HL-60 (cell line): ENCODE data around the gene IL18BP.

Experiments used
- GABPA ChIP-seq: IDR thresholded peaks from 2 replicates; pipeline ENCODE4 v1.6.1; 2012; ENCODE audit warnings: low read depth
- POLR2AphosphoS5 ChIP-seq: IDR thresholded peaks from 2 replicates; pipeline ENCODE4 v1.6.1; 2012; ENCODE audit warnings: low read depth
- TF ChIP-seq, protein P1 (sequence below): IDR thresholded peaks from one replicate; pipeline ENCODE4 v1.5.1; 2011; ENCODE audit warnings: low read length, control low read depth, inconsistent platforms; ENCODE audit not compliant: insufficient read depth
- TF ChIP-seq, protein P2 (sequence below): IDR thresholded peaks from 2 replicates; pipeline ENCODE4 v1.6.1; 2012; ENCODE audit warnings: low read depth; ENCODE audit not compliant: insufficient replicate concordance

DNA sequence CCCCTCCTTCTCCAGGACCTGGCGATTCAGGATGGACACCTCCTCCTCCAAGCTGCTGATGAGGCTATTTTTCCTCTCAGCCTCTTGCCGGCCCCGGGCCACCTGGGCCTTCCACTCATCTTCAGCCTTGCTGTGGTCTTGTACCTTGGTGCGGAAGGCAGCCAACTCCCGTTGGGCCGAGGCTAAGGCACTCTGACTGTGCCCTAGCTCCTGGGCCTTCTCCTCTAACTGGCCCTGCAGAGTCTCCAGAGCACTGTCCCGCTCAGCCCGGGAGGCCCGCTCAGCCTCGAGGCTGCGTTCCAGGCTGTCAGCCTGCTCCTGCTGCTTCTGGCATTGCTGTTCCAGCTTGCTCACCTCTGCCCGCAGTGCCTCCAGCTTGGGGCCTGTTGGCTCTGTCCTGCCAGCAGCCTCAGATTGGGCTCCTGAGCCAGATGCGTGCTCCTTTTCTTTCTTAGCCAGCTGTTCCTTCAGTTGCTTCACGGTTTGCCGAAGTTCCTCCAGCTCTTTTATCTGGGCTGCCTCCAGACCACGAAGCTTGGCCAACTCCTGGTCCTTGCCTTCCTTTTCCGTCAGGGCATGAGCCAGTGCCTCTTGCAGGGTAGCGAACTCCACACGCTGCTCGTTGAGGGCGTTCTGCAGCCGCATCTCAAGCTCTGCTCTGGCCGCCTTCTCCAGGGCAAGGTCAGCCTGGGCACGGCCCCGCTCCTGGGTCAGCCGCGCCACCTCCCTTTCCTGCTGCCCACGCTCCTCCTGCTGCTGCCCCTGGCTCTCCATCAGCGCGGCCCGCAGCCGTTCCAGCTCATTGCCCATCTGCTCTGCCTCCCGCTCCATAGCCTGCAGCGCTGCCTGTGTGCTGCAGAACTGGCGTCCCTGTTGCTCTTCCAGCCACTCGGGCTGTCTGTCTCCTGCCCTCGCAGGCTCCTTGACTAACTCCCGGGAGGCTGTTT lies 15.3 kb downstream of the IL18BP start:
- TF ChIP-seq, protein P1, sequence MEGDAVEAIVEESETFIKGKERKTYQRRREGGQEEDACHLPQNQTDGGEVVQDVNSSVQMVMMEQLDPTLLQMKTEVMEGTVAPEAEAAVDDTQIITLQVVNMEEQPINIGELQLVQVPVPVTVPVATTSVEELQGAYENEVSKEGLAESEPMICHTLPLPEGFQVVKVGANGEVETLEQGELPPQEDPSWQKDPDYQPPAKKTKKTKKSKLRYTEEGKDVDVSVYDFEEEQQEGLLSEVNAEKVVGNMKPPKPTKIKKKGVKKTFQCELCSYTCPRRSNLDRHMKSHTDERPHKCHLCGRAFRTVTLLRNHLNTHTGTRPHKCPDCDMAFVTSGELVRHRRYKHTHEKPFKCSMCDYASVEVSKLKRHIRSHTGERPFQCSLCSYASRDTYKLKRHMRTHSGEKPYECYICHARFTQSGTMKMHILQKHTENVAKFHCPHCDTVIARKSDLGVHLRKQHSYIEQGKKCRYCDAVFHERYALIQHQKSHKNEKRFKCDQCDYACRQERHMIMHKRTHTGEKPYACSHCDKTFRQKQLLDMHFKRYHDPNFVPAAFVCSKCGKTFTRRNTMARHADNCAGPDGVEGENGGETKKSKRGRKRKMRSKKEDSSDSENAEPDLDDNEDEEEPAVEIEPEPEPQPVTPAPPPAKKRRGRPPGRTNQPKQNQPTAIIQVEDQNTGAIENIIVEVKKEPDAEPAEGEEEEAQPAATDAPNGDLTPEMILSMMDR, result no peak
- TF ChIP-seq POLR2AphosphoS5, result no peak
- TF ChIP-seq, protein P2, sequence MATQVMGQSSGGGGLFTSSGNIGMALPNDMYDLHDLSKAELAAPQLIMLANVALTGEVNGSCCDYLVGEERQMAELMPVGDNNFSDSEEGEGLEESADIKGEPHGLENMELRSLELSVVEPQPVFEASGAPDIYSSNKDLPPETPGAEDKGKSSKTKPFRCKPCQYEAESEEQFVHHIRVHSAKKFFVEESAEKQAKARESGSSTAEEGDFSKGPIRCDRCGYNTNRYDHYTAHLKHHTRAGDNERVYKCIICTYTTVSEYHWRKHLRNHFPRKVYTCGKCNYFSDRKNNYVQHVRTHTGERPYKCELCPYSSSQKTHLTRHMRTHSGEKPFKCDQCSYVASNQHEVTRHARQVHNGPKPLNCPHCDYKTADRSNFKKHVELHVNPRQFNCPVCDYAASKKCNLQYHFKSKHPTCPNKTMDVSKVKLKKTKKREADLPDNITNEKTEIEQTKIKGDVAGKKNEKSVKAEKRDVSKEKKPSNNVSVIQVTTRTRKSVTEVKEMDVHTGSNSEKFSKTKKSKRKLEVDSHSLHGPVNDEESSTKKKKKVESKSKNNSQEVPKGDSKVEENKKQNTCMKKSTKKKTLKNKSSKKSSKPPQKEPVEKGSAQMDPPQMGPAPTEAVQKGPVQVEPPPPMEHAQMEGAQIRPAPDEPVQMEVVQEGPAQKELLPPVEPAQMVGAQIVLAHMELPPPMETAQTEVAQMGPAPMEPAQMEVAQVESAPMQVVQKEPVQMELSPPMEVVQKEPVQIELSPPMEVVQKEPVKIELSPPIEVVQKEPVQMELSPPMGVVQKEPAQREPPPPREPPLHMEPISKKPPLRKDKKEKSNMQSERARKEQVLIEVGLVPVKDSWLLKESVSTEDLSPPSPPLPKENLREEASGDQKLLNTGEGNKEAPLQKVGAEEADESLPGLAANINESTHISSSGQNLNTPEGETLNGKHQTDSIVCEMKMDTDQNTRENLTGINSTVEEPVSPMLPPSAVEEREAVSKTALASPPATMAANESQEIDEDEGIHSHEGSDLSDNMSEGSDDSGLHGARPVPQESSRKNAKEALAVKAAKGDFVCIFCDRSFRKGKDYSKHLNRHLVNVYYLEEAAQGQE, result no peak
- TF ChIP-seq GABPA, result no peak
